SU-DHL-6 (cell line): ENCODE data around the gene NXPH3.

Experiments used
- EZH2phosphoT487 ChIP-seq: fragments of 200-600 bp; sonication (generic), shearing (Covaris generic); conservative IDR thresholded peaks from 2 replicates; pipeline ENCODE4 v1.6.1; 2018; ENCODE audit warnings: mild to moderate bottlenecking, antibody characterized with exemption, low read length, moderate library complexity, mixed read lengths
- TF ChIP-seq, protein P1 (sequence below): fragments of 200-600 bp; sonication (generic); IDR thresholded peaks from one replicate; pipeline ENCODE4 v1.5.1; 2017; ENCODE audit warnings: antibody characterized with exemption, mild to moderate bottlenecking, low read length, moderate library complexity; ENCODE audit not compliant: insufficient read depth, poor library complexity, severe bottlenecking

DNA sequence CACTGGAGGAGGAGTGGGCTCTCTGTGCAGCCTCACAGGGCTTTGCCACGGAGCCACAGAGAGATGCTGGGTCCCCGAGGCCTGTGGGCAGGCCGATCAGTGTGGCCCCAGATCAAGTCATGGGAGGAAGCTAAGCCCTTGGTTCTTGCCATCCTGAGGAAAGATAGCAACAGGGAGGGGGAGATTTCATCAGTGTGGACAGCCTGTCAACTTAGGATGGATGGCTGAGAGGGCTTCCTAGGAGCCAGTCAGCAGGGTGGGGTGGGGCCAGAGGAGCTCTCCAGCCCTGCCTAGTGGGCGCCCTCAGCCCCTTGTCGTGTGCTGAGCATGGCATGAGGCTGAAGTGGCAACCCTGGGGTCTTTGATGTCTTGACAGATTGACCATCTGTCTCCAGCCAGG, 3.9 kb downstream of the NXPH3 start:
- TF ChIP-seq, protein P1, sequence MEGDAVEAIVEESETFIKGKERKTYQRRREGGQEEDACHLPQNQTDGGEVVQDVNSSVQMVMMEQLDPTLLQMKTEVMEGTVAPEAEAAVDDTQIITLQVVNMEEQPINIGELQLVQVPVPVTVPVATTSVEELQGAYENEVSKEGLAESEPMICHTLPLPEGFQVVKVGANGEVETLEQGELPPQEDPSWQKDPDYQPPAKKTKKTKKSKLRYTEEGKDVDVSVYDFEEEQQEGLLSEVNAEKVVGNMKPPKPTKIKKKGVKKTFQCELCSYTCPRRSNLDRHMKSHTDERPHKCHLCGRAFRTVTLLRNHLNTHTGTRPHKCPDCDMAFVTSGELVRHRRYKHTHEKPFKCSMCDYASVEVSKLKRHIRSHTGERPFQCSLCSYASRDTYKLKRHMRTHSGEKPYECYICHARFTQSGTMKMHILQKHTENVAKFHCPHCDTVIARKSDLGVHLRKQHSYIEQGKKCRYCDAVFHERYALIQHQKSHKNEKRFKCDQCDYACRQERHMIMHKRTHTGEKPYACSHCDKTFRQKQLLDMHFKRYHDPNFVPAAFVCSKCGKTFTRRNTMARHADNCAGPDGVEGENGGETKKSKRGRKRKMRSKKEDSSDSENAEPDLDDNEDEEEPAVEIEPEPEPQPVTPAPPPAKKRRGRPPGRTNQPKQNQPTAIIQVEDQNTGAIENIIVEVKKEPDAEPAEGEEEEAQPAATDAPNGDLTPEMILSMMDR = no peak
- no peak for TF ChIP-seq EZH2phosphoT487
